ENCODE results near the gene HK1. TPM values are rescaled to one million over a fixed set of nuclear protein-coding genes. Genes with fewer than 3 reads are reported as not detected.

Gene HK1
- total and polyA plus RNA-seq, 2 donors (not counting 1 experiment from before 2014, with no cell fraction given): 60.6 to 172 TPM

GRCh38 chr10:69351589-69351988 lies 73.3 kb downstream of the HK1 start:
- no peak overlapping the region for H3K4me2 ChIP-seq (ENCODE audit: extremely low read depth, insufficient read depth, low read length)
- H3K27me3 ChIP-seq (ENCODE audit: control insufficient read depth, insufficient read depth, low read length): no peaks in the 10 kb centered on the region
- no peaks in the 10 kb centered on the region for H3K9me3 ChIP-seq (ENCODE audit: control insufficient read depth, insufficient read depth, low read depth, low read length)
- no peak overlapping the region for H3K9ac ChIP-seq (ENCODE audit: insufficient read depth, low read length)
- H3K4me1 ChIP-seq (ENCODE audit: control insufficient read depth, extremely low read depth, insufficient read depth, low read length): peaks cover 25% of the 10 kb centered on the region
- H3K79me2 ChIP-seq (ENCODE audit: control insufficient read depth, insufficient read depth, low read length): peaks cover 28% of the 10 kb centered on the region
- H4K20me1 ChIP-seq (ENCODE audit: control insufficient read depth, extremely low read depth, insufficient read depth, low read length): no peaks in the 10 kb centered on the region
- no peak for DNase-seq (ENCODE audit: low read depth in 2 of 2)
- no peaks in the 10 kb centered on the region for H3K36me3 ChIP-seq (ENCODE audit: control insufficient read depth, insufficient read depth, low read length)
- no peak overlapping the region for H3K4me3 ChIP-seq (replicated peaks in 1 of 4; ENCODE audit: control extremely low read depth in 1 of 4, insufficient read depth in 1 of 4, low read depth in 3 of 4, low read length in 4 of 4)
- peak overlapping the region; percentile 56 for H3K27ac ChIP-seq (ENCODE audit: insufficient read depth, low read length)
- no peak overlapping the region for H2AFZ ChIP-seq (ENCODE audit: low read length)
- TF ChIP-seq EZH2 (IDR thresholded peaks at IDR 0.05; ENCODE audit: low read length, missing control alignments) (no peak), CTCF (conservative IDR thresholded peaks at IDR 0.05 in 1 of 2, IDR thresholded peaks at IDR 0.05 in 1 of 2; ENCODE audit: low read depth in 1 of 2, low read length in 2 of 2) (no peak)

- H3K4me1 ChIP-seq (ENCODE audit: control insufficient read depth, extremely low read depth, insufficient read depth, low read length): peaks cover 25% of the 10 kb centered on the region
- peak overlapping the region; percentile 11 for H3K4me2 ChIP-seq (ENCODE audit: extremely low read depth, insufficient read depth, low read length)
- TF ChIP-seq CTCF (conservative IDR thresholded peaks at IDR 0.05 in 1 of 2, IDR thresholded peaks at IDR 0.05 in 1 of 2; ENCODE audit: low read depth in 1 of 2, low read length in 2 of 2): no peak
- no peak for TF ChIP-seq EZH2 (IDR thresholded peaks at IDR 0.05; ENCODE audit: low read length, missing control alignments)
- H4K20me1 ChIP-seq (ENCODE audit: control insufficient read depth, extremely low read depth, insufficient read depth, low read length): no peaks in the 10 kb centered on the region
- peak overlapping the region; percentile 69 for H3K27ac ChIP-seq (ENCODE audit: insufficient read depth, low read length)
- no peak overlapping the region for H3K4me3 ChIP-seq (replicated peaks in 1 of 4; ENCODE audit: control extremely low read depth in 1 of 4, insufficient read depth in 1 of 4, low read depth in 3 of 4, low read length in 4 of 4)
- H3K9ac ChIP-seq (ENCODE audit: insufficient read depth, low read length): no peak overlapping the region
- no peak overlapping the region for H2AFZ ChIP-seq (ENCODE audit: low read length)
- peaks cover 26% of the 10 kb centered on the region for H3K79me2 ChIP-seq (ENCODE audit: control insufficient read depth, insufficient read depth, low read length)
- no peaks in the 10 kb centered on the region for H3K27me3 ChIP-seq (ENCODE audit: control insufficient read depth, insufficient read depth, low read length)
- no peaks in the 10 kb centered on the region for H3K36me3 ChIP-seq (ENCODE audit: control insufficient read depth, insufficient read depth, low read length)
- DNase-seq (ENCODE audit: low read depth in 2 of 2): peak; percentile 75 to 79
- H3K9me3 ChIP-seq (ENCODE audit: control insufficient read depth, insufficient read depth, low read depth, low read length): no peaks in the 10 kb centered on the region
Observed at GRCh38 chr10:69352569-69353264, 74.4 kb downstream of the HK1 start.

DNA sequence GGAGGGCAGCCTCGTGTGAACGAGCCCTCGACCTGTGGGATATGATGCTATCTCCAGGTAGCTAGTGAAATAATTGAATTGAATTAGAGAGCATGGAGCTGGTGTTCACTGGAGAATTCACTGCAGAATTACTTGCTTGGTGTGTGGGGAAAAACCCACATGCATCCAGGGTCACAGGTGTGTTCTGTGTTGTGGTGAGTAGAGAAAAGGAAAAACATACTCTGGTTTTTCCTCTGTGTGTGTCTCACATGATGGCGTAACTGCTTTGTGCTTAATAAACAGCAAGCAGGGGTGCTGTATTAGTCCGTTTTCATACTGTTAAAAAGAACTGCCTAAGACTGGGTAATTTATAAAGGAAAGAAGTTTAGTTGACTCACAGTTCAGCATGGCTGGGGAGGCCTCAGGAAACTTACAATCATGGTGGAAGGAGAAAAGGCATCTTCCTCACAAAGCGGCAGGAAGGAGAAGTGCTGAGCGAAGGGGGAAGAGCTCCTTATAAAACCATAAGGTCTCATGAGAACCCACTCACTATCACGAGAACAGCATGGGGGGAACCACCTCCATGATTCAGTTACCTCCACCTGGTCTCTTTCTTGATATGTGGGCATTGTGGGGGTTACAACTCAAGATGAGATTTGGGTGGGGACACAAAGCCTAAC lies 75.8 kb downstream of the HK1 start:
- peaks cover 22% of the 10 kb centered on the region for H3K79me2 ChIP-seq (ENCODE audit: control insufficient read depth, insufficient read depth, low read length)
- H3K9me3 ChIP-seq (ENCODE audit: control insufficient read depth, insufficient read depth, low read depth, low read length): no peaks in the 10 kb centered on the region
- no peak overlapping the region for H3K4me2 ChIP-seq (ENCODE audit: extremely low read depth, insufficient read depth, low read length)
- peaks cover 20% of the 10 kb centered on the region for H3K4me1 ChIP-seq (ENCODE audit: control insufficient read depth, extremely low read depth, insufficient read depth, low read length)
- H2AFZ ChIP-seq (ENCODE audit: low read length): no peak overlapping the region
- TF ChIP-seq EZH2 (IDR thresholded peaks at IDR 0.05; ENCODE audit: low read length, missing control alignments): no peak
- no peak for TF ChIP-seq CTCF (conservative IDR thresholded peaks at IDR 0.05 in 1 of 2, IDR thresholded peaks at IDR 0.05 in 1 of 2; ENCODE audit: low read depth in 1 of 2, low read length in 2 of 2)
- no peak for DNase-seq (ENCODE audit: low read depth in 2 of 2)
- H3K4me3 ChIP-seq (replicated peaks in 1 of 4; ENCODE audit: control extremely low read depth in 1 of 4, insufficient read depth in 1 of 4, low read depth in 3 of 4, low read length in 4 of 4): no peak overlapping the region
- H3K9ac ChIP-seq (ENCODE audit: insufficient read depth, low read length): no peak overlapping the region
- no peaks in the 10 kb centered on the region for H3K27me3 ChIP-seq (ENCODE audit: control insufficient read depth, insufficient read depth, low read length)
- no peaks in the 10 kb centered on the region for H4K20me1 ChIP-seq (ENCODE audit: control insufficient read depth, extremely low read depth, insufficient read depth, low read length)
- no peak overlapping the region for H3K27ac ChIP-seq (ENCODE audit: insufficient read depth, low read length)
- no peaks in the 10 kb centered on the region for H3K36me3 ChIP-seq (ENCODE audit: control insufficient read depth, insufficient read depth, low read length)
